PC-9 (cell line): Measurements from ENCODE around the gene HTR2A.

Experiments used
- CTCF ChIP-seq: fragments of 200-600 bp; sonication (generic); conservative IDR thresholded peaks from 2 replicates; pipeline ENCODE4 v1.6.1; 2017; ENCODE audit warnings: mixed run types, antibody characterized with exemption, mild to moderate bottlenecking, moderate library complexity
- EZH2 ChIP-seq: fragments of 200-600 bp; sonication (generic); IDR thresholded peaks from 2 replicates; pipeline ENCODE4 v1.8.0; 2017; ENCODE audit warnings: antibody characterized with exemption, low read depth

GRCh38 chr13:46860722-46861121 is 36.1 kb downstream of the HTR2A start:
- TF ChIP-seq CTCF: no peak
- TF ChIP-seq EZH2: no peak
